Renal pelvis (tissue), 4 donors: ENCODE measurements around the gene ATP4A. TPM values are rescaled to one million over a fixed set of nuclear protein-coding genes. Genes with fewer than 3 reads are reported as not detected.

Experiments used
- DNase-seq: peaks from one replicate; pipeline ENCODE4 v3.0.0-alpha.2; 2013
- polyA plus RNA-seq, 3 donors: library from polyadenylated mRNA; unstranded; fragments of 120-200 nt; gene quantifications; one replicate each; pipeline ENCODE4 v1.2.1, GENCODE V29; 2013; ENCODE audit not compliant: insufficient read length in 3 of 3

Gene ATP4A
- polyA plus RNA-seq, 3 donors, result 0.03 TPM; not detected in 2

- no peak for DNase-seq
Measured at GRCh38 chr19:35500611-35501010, 62.8 kb downstream of the ATP4A start.

Other genes starting within 250 kb of the ATP4A start
- gene CD22, start 234.5 kb downstream of the ATP4A start, polyA plus RNA-seq, result 10 to 100 TPM in 2 of 3 donors, 1 to 10 TPM in 1; 8.4 to 33.6 (median 15.5) TPM
- under 1 TPM; 0.46 to 0.70 (median 0.53) TPM for gene FFAR1, start 215.8 kb downstream of the ATP4A start, polyA plus RNA-seq
- gene FFAR3, start 205.2 kb downstream of the ATP4A start, polyA plus RNA-seq, result under 1 TPM in 2 of 3 donors, not detected in 1; 0.20 to 0.31 TPM
- gene GPR42, start 192.6 kb downstream of the ATP4A start, polyA plus RNA-seq, result under 1 TPM in 1 of 3 donors, not detected in 2; 0.18 TPM
- under 1 TPM; 0.19 to 0.41 (median 0.28) TPM for gene FFAR2, start 115.4 kb downstream of the ATP4A start, polyA plus RNA-seq
- 1 to 10 TPM in 1 of 3 donors, under 1 TPM in 2; 0.48 to 1.6 (median 0.70) TPM for gene KRTDAP, start 73.2 kb downstream of the ATP4A start, polyA plus RNA-seq
- gene DMKN, start 50.0 kb downstream of the ATP4A start, polyA plus RNA-seq, result 100 to 1,000 TPM in 2 of 3 donors, 10 to 100 TPM in 1; 72.2 to 133 (median 113) TPM
- gene SBSN, start 35.3 kb downstream of the ATP4A start, polyA plus RNA-seq, result not detected
- not detected for gene GAPDHS, start 30.2 kb downstream of the ATP4A start, polyA plus RNA-seq
- 100 to 1,000 TPM in 1 of 3 donors, 10 to 100 TPM in 2; 94.0 to 109 (median 96.3) TPM for gene TMEM147, start 18.0 kb downstream of the ATP4A start, polyA plus RNA-seq
- not detected for gene PMIS2, start 22.5 kb upstream of the ATP4A start, polyA plus RNA-seq
- 10 to 100 TPM; 25.2 to 33.1 (median 25.4) TPM for gene HAUS5, start 49.1 kb upstream of the ATP4A start, polyA plus RNA-seq
- gene RBM42, start 65.4 kb upstream of the ATP4A start, polyA plus RNA-seq, result 10 to 100 TPM; 66.7 to 93.3 (median 84.2) TPM
- gene ETV2, start 78.1 kb upstream of the ATP4A start, polyA plus RNA-seq, result 1 to 10 TPM; 2.4 to 2.7 (median 2.4) TPM
- gene COX6B1, start 84.7 kb upstream of the ATP4A start, polyA plus RNA-seq, result 100 to 1,000 TPM; 306 to 397 (median 334) TPM
- gene UPK1A, start 102.9 kb upstream of the ATP4A start, polyA plus RNA-seq, result 10 to 100 TPM; 13.1 to 27.1 (median 15.8) TPM
- under 1 TPM; 0.21 to 0.62 (median 0.30) TPM for gene ZBTB32, start 140.9 kb upstream of the ATP4A start, polyA plus RNA-seq
- 10 to 100 TPM; 37.4 to 41.5 (median 37.7) TPM for gene KMT2B, start 154.3 kb upstream of the ATP4A start, polyA plus RNA-seq
- 1 to 10 TPM; 2.1 to 3.9 (median 3.8) TPM for gene IGFLR1, start 178.8 kb upstream of the ATP4A start, polyA plus RNA-seq
- gene U2AF1L4, start 181.8 kb upstream of the ATP4A start, polyA plus RNA-seq, result 10 to 100 TPM; 18.0 to 21.7 (median 19.3) TPM
- 10 to 100 TPM; 61.5 to 77.1 (median 68.9) TPM for gene PSENEN, start 182.0 kb upstream of the ATP4A start, polyA plus RNA-seq
- 10 to 100 TPM; 13.1 to 14.0 (median 13.8) TPM for gene LIN37, start 184.9 kb upstream of the ATP4A start, polyA plus RNA-seq
- 10 to 100 TPM; 20.5 to 34.1 (median 23.3) TPM for gene HSPB6, start 193.4 kb upstream of the ATP4A start, polyA plus RNA-seq
- 10 to 100 TPM; 15.6 to 26.2 (median 26.0) TPM for gene PROSER3, start 194.5 kb upstream of the ATP4A start, polyA plus RNA-seq
- gene ARHGAP33, start 211.9 kb upstream of the ATP4A start, polyA plus RNA-seq, result 10 to 100 TPM; 26.4 to 38.7 (median 32.1) TPM
- gene PRODH2, start 249.2 kb upstream of the ATP4A start, polyA plus RNA-seq, result 10 to 100 TPM; 41.4 to 52.5 (median 49.5) TPM